ENCODE data around the gene LSAMP. TPM values are rescaled to one million over a fixed set of nuclear protein-coding genes. Genes with fewer than 3 reads are reported as not detected.

LSAMP gene
- total and polyA plus RNA-seq, 2 experiments from 2014 or later: 2.0 to 2.9 TPM

- no peaks in the 10 kb centered on the region for H3K4me1 Mint-ChIP-seq
- H4K20me1 ChIP-seq (replicated peaks; ENCODE audit: insufficient read depth): no peaks in the 10 kb centered on the region
- no peak overlapping the region for H3K4me3 ChIP-seq
- H3K9me3 Mint-ChIP-seq: no peaks in the 10 kb centered on the region
- no peaks in the 10 kb centered on the region for H3F3A ChIP-seq (replicated peaks; ENCODE audit: low read depth)
- H2AFZ ChIP-seq: no peak overlapping the region
- no peaks in the 10 kb centered on the region for H3K79me2 ChIP-seq (replicated peaks; ENCODE audit: insufficient read depth)
- no peak overlapping the region for H3K27ac Mint-ChIP-seq
- H3K36me3 Mint-ChIP-seq (ENCODE audit: low read depth): no peaks in the 10 kb centered on the region
- H3K4me2 ChIP-seq: no peak overlapping the region
- H3K36me3 ChIP-seq (ENCODE audit: insufficient read depth): no peaks in the 10 kb centered on the region
- H3K4me3 Mint-ChIP-seq: no peak overlapping the region
- H3K27me3 ChIP-seq (ENCODE audit: insufficient read depth): no peaks in the 10 kb centered on the region
- H3K4me1 ChIP-seq (ENCODE audit: insufficient read depth): no peaks in the 10 kb centered on the region
- H3K9me2 ChIP-seq (ENCODE audit: insufficient read depth): no peaks in the 10 kb centered on the region; the same call in 1 of the 2 replicates
- H3K27ac ChIP-seq (ENCODE audit: low read depth): no peak overlapping the region
- TF ChIP-seq NANOG (IDR thresholded peaks at IDR 0.05; ENCODE audit: borderline replicate concordance) (no peak), CTCF (conservative IDR thresholded peaks at IDR 0.05; ENCODE audit: low read depth in 2 of 2) (no peak)
- no peaks in the 10 kb centered on the region for H3K27me3 Mint-ChIP-seq (ENCODE audit: insufficient read depth, low read depth, poor library complexity)
- ATAC-seq: no peak
- DNase-seq (ENCODE audit: low spot score): no peak
Observed at GRCh38 chr3:116374901-116375300, 70.4 kb downstream of the LSAMP start.

- H3K36me3 ChIP-seq (ENCODE audit: insufficient read depth): no peaks in the 10 kb centered on the region
- no peaks in the 10 kb centered on the region for H3F3A ChIP-seq (replicated peaks; ENCODE audit: low read depth)
- H4K20me1 ChIP-seq (replicated peaks; ENCODE audit: insufficient read depth): no peaks in the 10 kb centered on the region
- H3K4me3 ChIP-seq: no peak overlapping the region
- Mint-ChIP-seq H3K4me3 (no peak overlapping the region), H3K27ac (no peak overlapping the region), H3K4me1 (peaks cover 7% of the 10 kb centered on the region; the same call in 1 of the 3 replicates), H3K9me3 (peaks cover 4% of the 10 kb centered on the region; the same call in 2 of the 3 replicates), H3K36me3 (ENCODE audit: low read depth) (no peaks in the 10 kb centered on the region), H3K27me3 (ENCODE audit: insufficient read depth, low read depth, poor library complexity) (no peaks in the 10 kb centered on the region)
- peaks cover 5% of the 10 kb centered on the region; the same call in 1 of the 2 replicates for H3K4me1 ChIP-seq (ENCODE audit: insufficient read depth)
- H3K27me3 ChIP-seq (ENCODE audit: insufficient read depth): no peaks in the 10 kb centered on the region
- H3K9me2 ChIP-seq (ENCODE audit: insufficient read depth): no peaks in the 10 kb centered on the region
- H3K79me2 ChIP-seq (replicated peaks; ENCODE audit: insufficient read depth): no peaks in the 10 kb centered on the region
- no peak overlapping the region for H2AFZ ChIP-seq
- H3K4me2 ChIP-seq: no peak overlapping the region
- ATAC-seq (no peak), DNase-seq (ENCODE audit: low spot score) (no peak)
- TF ChIP-seq ZNF114 (CRISPR knock-in tag; IDR thresholded peaks at IDR 0.05) (no peak), CTCF (conservative IDR thresholded peaks at IDR 0.05; ENCODE audit: low read depth in 2 of 2) (peak in 1 of 2 experiments; percentile 22; a peak in 1 of 4 replicates)
- H3K27ac ChIP-seq (ENCODE audit: low read depth): no peak overlapping the region
Observed at GRCh38 chr3:116367761-116368395, 77.4 kb downstream of the LSAMP start.

- Histone ChIP-seq H3K36me3 (ENCODE audit: insufficient read depth) (no peaks in the 10 kb centered on the region), H3K9me2 (ENCODE audit: insufficient read depth) (no peaks in the 10 kb centered on the region), H3K4me2 (no peak overlapping the region), H3F3A (replicated peaks; ENCODE audit: low read depth) (no peaks in the 10 kb centered on the region), H4K20me1 (replicated peaks; ENCODE audit: insufficient read depth) (no peaks in the 10 kb centered on the region), H3K4me3 (no peak overlapping the region), H3K27me3 (ENCODE audit: insufficient read depth) (no peaks in the 10 kb centered on the region), H3K27ac (ENCODE audit: low read depth) (no peak overlapping the region), H3K79me2 (replicated peaks; ENCODE audit: insufficient read depth) (no peaks in the 10 kb centered on the region), H3K4me1 (ENCODE audit: insufficient read depth) (peaks cover 8% of the 10 kb centered on the region), H2AFZ (no peak overlapping the region)
- H3K4me1 Mint-ChIP-seq: peaks cover 6% of the 10 kb centered on the region
- H3K27ac Mint-ChIP-seq: no peak overlapping the region
- no peak for ATAC-seq
- H3K4me3 Mint-ChIP-seq: no peak overlapping the region
- no peaks in the 10 kb centered on the region for H3K27me3 Mint-ChIP-seq (ENCODE audit: insufficient read depth, low read depth, poor library complexity)
- H3K9me3 Mint-ChIP-seq: peaks cover 5% of the 10 kb centered on the region; the same call in 2 of the 3 replicates
- no peak for TF ChIP-seq ZNF331 (CRISPR knock-in tag; IDR thresholded peaks at IDR 0.05; ENCODE audit: low read depth)
- no peak for TF ChIP-seq ETS1 (IDR thresholded peaks at IDR 0.05)
- TF ChIP-seq CTCF (conservative IDR thresholded peaks at IDR 0.05; ENCODE audit: low read depth in 2 of 2): no peak
- H3K36me3 Mint-ChIP-seq (ENCODE audit: low read depth): peaks cover 3% of the 10 kb centered on the region; the same call in 1 of the 3 replicates
- DNase-seq (ENCODE audit: low spot score): no peak
Observed at GRCh38 chr3:116356056-116356455, 89.2 kb downstream of the LSAMP start.
